DMS114 treated with DMSO at 0.1 percent for 48 hours (cell line): ENCODE measurements around the gene GJC2.

Experiments used
- DNase-seq: peaks from one replicate; lab custom pipeline; 2025; ENCODE audit not compliant: unreplicated experiment; lab: John Stamatoyannopoulos, UW

GJC2 gene

DNA sequence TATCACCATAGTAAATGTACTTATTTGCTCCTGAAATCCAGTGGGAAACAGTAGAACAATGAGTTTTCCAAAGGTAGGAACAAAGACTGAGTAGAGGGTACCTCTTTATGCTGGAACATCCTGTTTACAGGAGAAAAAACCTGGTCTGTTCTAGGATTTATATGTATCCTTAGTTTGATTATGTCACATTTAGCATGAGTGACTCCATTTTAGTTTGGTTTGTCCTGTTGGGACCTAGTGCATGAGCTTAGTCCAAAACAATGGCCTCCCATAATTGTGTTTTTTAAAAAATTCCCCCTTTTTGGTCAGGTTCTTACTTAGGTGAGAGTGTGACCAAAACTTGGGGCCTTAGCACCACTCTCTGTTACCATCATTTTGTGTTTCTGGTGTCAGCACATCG, 37.1 kb upstream of the GJC2 start:
- no peak for DNase-seq

DNA sequence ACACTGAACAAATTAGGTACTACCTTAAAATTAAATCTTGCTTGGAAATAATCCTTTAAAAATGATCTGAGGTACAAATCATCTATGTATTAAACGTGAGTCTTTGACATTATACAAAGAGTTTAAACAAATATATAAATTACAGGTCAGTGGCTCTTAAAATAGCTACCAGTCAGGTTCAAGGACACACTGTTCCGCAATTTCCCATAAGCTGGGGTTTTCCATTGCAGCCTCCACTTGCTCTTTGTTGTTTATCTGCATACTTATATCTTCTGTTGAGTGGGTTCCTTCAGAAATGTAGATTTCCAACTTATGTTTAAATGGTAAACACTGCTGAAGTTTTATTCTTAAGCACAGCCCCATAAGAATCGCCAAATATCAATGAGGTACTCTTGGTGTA, 34.9 kb upstream of the GJC2 start:
- DNase-seq = no peak

DNA sequence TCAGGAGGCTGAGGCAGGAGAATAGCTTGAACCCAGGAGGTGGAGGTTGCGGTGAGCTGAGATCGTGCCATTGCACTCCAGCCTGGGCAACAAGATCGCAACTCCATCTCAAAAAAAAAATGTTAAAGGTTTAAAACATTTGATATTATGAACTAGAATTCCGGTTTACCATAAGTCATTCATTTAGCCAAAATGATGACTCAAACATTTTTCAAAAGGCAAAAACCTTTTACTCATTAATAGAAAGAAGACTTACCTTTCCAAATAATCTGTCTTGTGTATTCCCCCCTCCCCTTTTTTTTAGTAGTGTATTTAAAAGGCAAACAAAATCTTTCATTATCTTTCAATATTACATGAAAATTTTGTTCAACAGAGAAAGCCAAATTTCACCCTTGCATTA, 32.4 kb upstream of the GJC2 start:
- DNase-seq = no peak

DNA sequence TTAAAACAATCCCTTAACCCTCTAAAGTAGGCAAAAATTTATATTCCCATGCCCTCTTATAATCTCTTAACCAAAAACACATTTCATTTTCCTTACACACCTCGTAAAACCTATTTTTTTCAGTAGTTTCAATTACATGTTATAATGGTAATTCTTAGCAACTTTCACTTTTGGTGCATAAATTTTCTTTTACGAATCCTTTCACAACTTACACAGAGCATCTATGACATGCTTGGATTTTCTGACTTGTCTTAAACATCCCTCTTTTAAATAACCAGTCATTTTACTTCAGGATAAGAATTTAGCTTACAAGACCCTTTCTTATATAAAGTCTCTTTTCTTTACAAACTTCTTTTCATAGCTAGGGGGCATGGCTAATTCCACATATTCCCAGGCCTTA, 31.7 kb upstream of the GJC2 start:
- peak; percentile 12 for DNase-seq

DNA sequence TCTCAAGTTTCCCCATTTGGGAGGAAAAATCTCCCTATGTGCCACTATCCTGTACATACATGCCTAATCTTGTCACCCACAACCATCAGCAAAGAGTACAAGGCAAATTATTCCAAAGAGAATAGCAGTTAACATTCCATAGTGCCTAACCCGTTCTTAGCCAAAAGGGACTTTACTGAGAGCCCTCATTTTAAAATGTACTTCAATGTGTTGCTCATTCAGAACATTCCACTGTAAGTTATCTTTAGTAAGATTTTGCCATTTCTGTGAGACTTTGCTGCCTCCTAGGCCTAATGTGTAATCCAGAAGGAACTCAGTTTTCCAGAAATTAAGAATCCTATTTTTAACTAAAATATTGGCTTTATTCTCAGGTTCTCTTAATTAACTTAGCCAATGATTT, 29.4 kb upstream of the GJC2 start:
- DNase-seq = no peak

DNA sequence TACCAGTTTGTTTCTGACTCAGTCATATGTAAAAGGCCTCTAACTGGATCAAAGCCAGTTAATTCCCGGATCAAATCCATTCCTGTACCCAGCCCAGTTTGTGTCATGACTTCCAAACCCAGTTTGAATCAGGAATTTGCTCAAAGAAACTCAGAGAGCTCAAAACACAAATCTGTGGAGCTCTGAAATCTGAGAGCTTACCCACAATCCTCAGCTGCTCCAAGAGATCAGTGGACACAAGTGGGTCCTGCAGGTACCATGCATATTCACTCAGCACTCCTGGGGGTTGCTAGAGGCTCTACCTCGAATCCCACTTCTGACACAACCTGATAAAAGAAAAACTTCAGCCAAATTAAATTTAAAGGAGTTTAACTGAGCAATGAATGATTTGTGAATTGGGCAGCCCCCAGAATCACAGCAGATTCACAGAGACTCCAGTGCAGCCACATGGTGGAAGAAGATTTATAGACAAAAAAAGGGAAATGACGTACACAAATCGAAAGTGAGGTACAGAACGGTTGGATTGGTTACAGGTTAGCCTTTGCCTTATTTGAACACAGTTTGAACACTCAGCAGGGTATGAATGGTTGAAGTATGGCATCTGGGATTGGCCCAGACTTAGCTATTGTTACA, 28.8 kb upstream of the GJC2 start:
- DNase-seq = no peak

DNA sequence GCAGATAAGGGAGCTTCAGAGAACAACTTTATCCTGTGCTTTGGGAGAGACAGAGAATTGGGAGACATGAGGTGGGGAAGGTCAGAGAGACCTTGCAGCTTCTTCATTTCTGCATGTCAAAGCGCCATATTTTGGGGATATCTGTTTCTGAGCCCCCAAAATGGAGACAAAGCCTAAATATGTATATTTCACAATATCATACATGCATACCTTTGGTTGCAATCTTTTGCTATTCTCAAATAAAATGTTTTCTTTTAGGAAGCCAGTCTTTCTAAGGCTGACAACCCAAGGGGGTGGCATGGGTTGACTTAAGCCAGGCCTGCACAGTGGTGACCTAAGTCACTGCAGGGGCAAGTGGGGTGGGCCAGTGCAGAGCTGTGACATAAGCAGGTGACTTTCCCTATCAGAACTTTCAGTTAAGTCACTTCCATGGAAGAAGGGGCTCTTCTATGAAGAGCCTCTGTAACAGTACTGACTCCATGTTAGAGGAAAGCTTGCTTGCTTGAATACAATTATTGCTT, 26.7 kb upstream of the GJC2 start:
- DNase-seq = no peak

DNA sequence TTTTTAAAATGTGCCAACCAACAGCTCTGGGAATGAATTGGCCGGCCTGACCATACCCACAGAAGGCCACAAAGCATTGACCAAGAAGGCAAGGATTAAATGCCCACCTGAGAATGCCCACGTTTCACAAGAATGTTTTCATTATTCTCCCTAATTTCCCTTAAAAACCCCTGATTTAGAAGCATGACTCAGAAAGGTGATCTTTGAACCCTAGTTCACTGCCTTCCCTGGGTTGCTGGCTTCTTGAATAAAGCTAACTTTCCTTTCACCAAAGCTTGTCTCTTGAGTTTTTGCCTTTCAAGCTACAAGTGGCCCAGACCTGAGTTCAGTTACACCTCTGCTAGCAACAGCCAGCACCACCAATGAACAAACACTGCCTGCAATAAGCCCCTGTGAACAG, 26.2 kb upstream of the GJC2 start:
- no peak for DNase-seq

DNA sequence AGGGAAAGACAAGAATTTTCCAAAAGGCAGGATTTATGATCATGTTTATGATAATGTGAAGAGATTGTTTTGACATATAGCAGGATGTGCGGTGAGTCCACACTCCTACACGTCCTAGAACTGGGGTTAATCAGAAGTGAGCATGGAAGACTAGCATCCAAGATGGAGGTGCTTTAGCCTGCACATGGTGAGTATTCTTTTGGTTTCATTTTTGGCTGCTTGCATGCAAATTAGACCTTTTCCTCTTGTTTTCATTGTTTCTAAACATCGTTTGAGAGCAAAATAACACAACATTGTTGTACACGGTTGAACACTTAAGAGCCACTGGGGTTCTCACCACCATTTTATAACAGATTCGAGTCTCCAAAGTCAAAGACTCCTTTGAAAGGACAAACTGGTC, 24.5 kb upstream of the GJC2 start:
- no peak for DNase-seq

DNA sequence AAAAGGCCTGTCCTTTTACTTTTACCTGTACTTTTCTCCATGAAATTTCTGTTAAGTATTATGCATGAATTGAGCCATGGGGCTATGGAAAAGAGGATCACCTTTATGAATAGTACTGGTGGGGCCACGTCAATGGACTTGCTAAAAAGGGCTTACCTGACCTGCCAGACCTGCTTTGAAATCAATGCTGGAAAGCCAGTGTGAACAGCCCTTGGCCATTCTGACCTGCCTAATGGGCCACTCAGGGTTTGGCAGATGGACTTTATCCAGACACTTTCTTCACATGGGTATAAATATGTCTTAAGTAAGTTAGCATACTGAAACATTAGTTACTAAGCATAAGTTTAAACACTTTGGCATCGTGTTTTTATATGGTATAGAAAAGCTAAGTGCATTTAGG, 18.0 kb upstream of the GJC2 start:
- no peak for DNase-seq

DNA sequence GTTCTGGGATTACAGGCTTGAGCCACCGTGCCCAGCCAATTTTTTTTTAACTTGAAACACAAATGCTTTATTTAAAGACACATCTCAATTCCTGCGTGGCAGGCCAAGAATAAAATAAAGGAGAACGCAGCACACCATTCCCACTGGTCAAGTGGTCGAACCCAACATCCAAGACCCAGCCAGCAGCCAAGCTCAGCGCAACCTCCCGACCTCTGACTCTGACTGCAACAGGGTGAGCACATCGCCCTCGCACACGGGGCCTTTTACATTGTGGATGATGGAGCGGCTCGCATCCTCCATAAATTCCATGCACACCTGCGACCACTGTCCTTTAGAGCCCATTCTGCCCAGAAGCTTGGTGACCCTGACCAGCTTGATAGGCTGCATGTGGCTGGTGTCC, 15.1 kb upstream of the GJC2 start:
- DNase-seq = no peak

DNA sequence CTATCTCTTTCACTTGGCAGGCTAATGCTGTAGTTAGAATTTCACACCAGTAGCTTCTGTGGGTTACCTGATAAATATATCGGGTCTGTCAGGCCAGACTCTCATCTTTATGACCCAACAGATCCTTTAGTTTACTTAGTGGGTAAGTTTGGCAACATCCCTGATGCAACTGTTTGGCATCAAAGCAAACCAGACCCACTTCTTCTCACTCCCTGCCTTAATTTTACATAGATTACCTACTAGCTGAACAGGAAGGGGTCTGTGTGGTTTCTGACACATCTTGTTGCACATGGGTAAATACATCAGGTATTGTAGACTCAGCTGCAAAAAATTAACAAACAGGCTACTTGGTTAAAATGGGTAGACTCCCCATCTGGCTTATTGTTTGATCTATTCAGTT, 12.8 kb upstream of the GJC2 start:
- no peak for DNase-seq

DNA sequence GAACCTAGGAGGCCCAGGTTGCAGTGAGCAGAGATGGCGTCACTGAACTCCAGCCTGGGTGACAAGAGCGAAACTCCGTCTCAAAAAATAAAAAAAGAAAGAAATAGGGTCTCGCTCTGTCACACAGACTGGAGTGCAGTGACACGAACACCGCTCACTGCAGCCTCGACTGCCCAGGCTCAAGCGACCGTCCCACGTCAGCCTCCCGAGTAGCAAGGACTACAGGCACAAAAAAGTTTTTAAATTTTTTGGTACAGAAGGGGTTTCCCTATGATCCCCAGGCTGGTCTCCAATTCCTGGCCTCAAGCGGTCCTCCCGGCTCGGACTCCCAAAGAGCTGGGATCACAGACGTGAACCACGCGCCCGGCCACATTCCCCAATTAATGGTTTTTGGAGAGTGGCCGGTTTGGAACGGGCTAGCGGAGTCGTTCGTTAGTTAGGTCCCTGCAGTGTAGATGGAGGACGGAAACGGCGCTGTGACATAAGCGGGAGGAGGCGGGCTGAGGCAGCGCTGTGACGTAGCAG, 10.3 kb upstream of the GJC2 start:
- no peak for DNase-seq

DNA sequence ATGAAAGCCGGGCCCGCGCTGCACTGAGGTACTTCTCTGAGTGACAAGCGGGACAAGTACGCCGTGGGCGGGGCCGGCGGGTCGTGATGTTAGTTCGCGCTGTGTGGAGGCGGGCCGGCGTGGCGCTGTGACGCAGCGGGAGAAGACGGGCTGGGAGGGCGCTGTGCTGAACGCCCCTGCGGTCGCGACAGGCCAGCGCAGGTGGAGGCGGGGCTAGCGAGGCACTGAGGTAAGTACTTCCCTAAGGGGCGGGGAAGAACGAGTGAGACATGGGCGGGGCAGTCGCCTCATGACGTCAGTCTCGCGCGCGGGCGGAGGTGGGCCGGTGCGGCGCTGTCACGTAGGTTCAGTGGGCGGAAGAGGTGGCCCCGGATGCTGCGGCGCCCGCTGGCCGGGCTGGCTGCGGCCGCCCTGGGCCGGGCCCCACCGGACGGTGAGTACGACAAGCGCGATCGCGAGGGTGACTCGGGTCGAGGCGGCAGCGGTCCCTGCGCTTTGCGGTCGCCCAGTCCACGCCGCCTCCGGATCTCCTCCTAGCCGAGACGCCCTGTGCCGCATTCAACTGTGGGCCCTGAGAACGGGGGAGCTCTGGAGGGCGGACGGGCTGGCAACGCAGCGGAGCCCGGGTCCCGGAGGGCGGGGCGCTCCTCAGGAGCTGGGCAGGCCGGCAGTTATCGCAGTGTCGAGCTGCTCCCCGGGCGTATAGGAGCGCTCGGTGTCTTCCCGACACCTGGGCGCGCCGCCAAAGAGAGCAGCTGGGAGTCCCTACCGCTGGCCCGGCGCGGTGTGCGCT, 9.6 kb upstream of the GJC2 start, which contains the start of gene GUK1:
GUK1 (plus strand) TSS at position 349 of the 793 bp plus-strand sequence; CDS start at position 373, 24 bp downstream.
- peak; percentile 99 for DNase-seq

DNA sequence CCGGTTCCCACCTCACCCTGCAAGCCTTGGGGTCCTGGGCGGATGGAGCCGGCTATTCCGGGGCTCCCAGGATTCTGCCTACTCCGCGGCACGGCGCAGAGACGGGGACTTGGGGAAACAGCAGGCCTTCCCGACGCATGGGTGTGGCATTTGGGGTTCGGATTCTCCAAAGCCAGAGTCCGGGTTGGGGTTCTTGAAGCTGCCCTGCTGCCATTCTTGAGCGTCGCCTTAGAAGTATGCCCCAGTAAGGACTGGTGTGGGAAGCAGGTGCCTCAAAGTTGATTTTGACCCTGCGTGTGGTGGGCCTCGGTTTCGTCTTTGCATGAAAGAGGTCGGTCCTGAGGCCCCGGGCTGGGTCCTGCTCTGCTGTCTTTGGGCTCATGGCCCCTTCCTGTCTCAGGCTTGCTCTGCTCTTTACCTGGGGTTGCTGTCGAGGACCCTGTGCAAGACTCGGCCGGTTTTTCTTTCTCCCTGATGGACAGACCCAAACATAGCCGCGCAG, 9.0 kb upstream of the GJC2 start:
- no peak for DNase-seq

DNA sequence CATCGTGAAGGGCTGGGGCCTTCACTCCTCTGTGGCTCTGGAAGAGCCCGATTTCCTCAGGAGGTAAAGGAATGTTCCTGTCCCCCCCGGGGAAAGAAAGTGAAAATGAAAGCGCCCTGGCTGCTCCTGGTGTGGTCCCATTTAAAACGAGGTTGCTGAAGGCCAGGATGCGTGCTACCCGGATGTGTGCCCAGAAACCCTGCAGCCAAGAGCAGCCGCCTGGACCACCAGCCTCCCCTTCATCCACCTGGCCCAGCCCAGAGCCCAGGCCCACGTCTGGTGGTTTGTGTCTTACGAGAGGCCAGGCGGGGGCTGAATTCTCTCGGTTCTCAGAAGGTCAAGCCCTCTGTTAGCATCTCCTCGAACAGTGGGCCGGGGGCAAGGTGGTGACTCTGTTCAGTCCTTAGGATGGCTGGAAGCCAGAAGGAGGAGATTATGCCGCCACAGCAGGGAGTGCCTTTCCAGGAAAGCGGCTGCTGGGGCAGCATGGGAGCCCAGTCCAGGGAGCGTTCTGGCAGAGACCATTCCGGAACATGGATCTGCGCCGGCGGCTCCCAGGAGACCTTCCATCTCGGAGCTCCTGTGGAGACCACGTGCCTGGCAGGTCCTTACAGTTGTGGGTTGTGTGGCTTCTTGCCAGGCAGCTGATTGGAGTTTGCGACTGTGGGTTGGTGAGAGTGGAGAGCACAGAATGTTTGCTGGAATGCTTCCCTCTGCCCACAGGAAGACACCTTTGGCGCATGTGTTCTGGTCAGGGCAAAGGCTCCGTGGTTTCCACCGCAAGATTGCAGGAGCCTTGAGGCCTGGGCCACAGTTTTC, 8.3 kb upstream of the GJC2 start:
- DNase-seq = no peak

DNA sequence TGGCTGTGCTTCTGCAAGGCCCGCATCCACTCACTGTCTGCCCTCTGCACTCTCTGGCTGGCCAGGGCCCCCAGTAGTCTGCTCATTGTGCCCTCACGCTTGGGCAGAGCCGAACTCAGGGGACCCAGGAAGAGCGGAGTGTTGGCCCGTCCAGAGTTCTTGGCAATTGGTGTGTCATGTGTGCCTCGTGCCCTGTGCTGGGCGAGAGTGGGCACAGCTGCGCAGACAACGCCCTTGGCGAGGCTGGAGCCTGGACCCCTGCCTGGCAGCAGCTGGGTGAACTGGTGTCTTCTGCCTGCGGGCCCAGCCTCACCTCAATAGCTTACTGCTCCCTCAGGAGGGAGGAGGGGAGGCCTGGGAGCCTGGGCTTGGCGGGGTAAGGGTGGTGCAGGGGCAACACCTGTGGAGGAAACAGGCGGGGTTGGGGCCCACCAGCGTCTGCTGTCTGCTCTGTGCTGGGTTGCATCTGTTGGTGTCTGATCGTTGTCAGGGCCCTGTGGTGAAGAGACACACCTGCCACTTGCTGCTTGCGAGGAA, 7.5 kb upstream of the GJC2 start:
- DNase-seq = no peak

DNA sequence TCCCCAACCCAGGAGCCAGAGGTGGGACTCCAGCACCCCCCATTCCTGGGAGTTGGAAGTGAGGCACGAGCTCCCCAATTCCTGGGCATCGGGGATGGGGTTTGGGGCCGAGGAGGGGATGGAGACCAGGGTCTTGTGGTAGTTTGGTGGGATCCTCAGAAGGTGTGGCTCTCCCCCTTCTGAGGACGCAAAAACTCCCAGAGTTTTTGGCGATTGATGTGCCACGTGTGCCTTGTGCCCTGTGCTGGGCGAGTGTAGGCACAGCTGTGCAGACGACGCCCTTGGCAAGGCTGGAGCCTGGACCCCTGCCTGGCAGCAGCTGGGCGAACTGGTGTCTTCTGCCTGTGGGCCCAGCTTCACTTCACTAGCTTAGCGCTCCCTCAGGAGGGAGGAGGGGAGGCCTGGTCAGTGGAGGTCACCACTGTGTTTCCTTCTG, 7.0 kb upstream of the GJC2 start:
- DNase-seq = no peak

DNA sequence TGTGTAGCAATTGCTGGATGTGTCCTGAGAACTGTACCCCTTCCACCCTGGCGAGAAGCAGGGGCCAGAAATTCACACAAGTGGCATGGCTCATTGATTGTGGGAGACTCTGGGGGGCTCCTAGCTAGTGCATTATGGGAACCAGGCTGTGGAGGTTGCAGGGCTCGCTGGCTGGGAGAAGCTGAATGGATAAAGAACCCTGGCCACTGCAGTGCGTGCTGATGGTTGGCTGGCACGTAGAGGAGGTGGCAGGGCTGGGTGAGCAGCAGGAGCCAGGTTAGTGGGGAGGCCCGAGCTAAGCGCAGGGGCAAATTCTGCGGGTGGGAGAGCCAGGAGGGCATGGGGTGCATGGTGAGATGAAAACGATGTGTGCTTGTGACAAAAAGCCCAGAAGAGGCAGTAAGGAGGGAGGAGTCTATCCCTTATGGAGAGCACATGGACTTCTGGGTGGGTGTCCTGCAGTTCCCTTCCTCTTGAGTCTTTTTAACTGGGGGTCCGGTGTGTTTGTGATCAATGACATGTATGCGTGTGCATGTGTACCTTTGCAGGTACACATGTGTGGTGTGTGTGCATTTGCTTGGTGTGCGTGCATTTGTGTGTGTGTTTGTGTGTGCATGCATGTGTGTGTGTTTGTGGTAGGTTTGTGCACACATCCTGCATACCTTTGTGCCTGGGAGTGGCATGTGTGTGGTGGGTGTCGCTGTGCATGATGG, 6.1 kb upstream of the GJC2 start:
- DNase-seq = no peak
